Left hindlimb (tissue), 1 donor: ENCODE results near the gene PDAP1.
"Not testable (repeated sequence)": the region's sequence is repeated elsewhere in the genome, so short reads cannot be mapped to it uniquely, and the experiment has no call there.

Experiments used
- DNase-seq: peaks from one replicate; pipeline ENCODE4 v3.0.0-alpha.2; 2018

PDAP1 gene

DNA sequence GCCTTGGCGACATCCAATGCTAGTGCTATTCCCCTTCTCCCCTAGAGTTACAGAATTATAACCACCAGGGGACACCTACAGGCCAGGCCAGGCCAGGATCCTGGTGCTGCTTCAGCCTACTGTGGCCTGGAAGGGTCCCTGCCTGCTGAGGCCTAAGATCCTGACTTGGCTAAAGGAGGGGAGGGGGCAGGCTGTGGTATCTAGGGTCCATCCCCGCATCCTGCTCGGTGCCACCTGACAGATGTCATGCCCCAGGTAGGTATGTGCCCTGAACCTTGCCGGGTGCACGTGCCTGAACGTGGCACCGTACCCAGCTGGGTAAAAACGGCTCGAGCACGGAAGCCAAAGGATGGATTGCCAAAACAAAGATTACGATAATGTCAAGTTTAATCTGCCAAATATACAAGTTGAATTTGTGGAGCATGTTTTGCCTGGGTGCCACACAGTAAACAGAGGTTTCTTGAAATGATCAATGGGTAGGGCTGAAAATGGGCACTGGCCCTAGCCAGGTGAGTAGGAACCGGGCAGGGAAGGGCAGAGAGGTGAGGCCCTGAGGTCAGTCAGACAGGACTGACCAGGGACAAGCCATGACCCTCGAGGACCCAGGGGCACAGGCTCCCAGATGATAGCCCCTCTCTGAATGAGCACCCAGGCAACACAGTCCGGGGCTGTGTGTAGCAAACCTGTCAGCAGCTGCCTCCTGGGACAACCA, 12.6 kb downstream of the PDAP1 start:
- no peak for DNase-seq

GRCh38 chr7:99394188-99394502, 14.3 kb downstream of the PDAP1 start:
- DNase-seq: no peak

GRCh38 chr7:99393355-99394187, 14.8 kb downstream of the PDAP1 start:
- DNase-seq: peak; percentile 63

- DNase-seq: peak; percentile 73
These were observed 15.6 kb downstream of the PDAP1 start for GRCh38 chr7:99392659-99393354.

DNA sequence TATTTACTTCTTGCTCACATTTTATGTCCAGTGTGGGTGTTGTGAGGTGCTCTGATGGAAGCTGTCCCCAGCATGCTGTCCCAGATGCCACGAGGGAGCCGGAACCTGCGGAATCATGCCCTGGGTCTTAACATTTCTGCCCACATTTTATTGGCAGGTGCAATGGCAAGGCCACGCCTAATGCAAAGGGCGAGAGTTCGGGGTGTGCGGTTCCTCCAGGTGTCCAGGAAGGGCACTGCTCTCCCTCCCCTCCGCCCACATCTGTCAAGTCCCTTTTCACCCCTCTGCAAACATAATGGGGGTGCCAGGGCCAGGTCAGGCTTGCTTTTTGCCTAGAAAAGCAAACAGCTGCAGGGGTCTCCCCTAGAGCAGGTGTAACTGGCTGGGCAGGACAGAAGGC, 16.4 kb downstream of the PDAP1 start:
- no peak for DNase-seq

- DNase-seq: no peak
These were observed 17.3 kb downstream of the PDAP1 start for GRCh38 chr7:99390941-99391602.

GRCh38 chr7:99389772-99390171, 18.6 kb downstream of the PDAP1 start:
- no peak for DNase-seq

DNA sequence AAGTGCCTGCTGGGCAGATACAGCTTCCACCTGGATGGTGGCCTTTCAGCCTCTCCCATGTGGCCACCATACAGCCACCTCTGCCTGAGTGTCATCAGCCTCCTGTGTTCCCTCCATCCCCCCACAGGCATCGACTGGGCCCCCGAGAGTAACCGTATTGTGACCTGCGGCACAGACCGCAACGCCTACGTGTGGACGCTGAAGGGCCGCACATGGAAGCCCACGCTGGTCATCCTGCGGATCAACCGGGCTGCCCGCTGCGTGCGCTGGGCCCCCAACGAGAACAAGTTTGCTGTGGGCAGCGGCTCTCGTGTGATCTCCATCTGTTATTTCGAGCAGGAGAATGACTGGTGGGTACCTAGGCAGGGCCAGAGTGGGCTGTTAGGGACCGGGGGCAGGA, 20.5 kb downstream of the PDAP1 start:
- DNase-seq: no peak

DNA sequence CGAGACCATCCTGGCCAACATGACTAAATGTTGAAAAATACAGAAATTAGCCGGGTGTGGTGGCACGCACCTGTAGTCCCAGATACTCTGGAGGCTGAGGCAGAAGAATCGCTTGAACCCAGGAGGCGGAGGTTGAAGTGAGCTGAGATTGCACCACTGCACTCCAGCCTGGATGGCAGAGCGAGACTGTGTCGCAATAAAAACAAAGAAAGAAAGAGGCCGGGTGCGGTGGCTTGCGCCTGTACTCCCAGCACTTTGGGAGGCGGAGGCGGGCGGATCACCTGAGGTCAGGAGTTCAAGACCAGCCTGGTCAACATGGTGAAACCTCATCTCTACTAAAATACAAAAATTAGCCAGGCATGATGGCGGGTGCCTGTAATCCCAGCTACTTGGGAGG, 21.2 kb downstream of the PDAP1 start:
- DNase-seq: not testable (repeated sequence)

DNA sequence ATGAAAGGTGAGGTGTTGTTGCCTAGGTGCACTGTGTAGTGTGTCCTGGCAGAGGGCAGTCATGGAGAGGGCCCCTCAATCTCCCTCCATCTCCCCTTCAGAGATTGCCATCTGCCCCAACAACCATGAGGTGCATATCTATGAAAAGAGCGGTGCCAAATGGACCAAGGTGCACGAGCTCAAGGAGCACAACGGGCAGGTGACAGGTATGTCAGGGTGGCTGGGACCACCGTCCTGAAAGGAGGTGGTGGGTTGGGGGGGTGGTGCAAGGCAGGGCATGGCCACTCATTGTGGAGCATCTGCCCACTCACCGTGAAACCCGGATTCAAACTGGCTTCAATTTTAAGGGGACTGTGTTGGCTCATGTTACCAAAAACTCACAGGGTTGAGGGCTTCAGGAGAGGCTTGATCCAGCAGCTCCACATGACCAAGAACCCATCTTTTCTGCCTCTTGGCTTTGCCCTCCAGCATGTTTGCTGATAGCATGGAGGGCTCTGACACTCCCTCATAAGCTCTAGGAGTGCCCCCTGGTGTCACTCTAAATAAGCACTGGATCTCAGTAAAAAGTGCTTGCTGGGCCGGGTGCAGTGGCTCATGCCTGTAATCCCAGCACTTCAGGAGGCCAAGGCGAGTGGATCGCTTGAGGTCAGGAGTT, 21.7 kb downstream of the PDAP1 start:
- no peak for DNase-seq

DNA sequence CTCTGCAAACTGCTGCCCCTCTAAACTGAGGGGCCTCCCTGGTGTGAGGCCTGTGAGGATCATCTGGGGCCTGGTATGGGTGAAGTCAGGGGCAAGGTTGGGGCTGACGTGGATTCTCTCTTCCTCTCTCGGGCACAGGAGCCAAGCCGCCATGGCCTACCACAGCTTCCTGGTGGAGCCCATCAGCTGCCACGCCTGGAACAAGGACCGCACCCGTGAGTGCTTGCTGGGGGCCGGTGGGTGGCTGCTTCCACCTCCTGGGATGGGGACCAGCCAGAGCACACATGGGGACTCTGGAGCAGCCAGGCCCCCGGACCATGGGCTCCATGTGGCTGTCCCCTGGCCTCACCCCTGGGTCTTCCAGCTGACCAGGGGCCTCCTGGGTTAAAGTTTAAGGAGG, 22.8 kb downstream of the PDAP1 start:
- no peak for DNase-seq

GRCh38 chr7:99384523-99384922, 23.9 kb downstream of the PDAP1 start:
- no peak for DNase-seq

GRCh38 chr7:99383791-99384370, 24.5 kb downstream of the PDAP1 start:
- no peak for DNase-seq

- DNase-seq: no peak
These were observed 25.2 kb downstream of the PDAP1 start for GRCh38 chr7:99383203-99383602.

- no peak for DNase-seq
These were observed 26.7 kb downstream of the PDAP1 start for GRCh38 chr7:99381664-99382075.

DNA sequence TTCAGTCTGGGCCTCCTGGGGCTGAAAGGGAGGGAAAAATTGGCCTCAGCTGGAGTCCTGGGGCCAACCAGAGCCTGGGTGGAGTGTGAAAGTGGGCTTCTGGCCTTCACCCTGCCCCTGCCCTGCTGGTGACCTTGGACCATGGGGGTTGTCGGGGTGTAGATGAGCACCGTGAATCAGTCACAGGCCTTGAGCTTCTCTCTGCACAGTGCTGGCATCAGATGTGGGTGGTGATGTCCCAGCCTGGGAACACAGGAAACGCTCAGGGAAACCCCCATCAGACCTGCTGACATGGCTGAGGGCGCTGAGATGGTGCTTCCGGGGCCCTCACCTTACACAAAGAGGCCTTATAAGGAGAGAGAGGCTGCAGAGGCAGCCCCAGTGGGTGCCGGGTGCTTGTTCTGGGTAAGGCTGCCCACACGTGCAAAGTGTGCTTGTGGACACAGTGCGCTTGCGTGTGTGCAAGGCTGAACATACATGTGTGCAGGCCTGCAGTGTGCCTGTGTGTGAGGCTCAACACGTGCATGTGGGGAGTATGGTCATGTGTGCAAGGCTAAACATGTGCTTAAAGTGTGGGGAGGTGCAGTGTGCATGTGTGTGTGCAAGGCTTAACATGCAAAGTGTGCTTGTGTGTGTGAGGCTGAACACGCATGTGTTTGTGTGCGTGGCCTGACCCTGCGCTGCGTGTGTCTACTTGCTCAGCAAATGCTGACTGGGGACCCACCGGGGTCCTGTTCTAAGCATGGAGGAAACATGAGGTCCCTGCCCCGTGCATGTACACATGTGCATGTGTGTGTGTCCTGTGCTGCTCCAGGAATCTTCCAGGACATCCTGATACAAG, 27.4 kb downstream of the PDAP1 start:
- DNase-seq: no peak

GRCh38 chr7:99380032-99380822, 28.2 kb downstream of the PDAP1 start:
- DNase-seq: no peak

- DNase-seq: not testable (repeated sequence)
These were observed 28.7 kb downstream of the PDAP1 start for GRCh38 chr7:99379693-99380031.

DNA sequence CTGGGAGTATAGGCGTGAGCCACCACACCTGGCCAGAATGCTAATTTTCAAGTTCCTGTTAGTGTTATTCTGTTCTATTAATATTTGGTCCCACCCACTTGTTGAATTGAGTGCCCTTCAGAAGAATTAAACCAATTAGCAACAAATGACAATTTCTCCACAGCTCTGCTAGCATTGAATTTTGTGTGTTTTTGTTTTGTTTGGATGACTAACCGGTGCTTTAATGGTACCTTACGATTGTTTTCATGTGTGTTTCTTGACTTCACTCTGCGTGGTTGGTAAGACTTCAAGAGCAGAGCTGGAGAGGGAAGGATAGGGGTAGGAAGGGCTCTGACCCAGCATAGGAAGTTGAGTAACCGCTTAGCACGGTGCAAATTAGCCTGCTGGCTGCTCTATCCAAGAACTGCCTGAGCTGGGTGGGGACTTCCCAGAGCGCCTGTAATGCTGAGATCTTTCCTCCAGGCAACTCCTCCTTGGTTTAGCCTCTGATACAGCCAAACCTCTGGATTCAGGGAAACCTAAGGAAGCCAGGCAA, 29.3 kb downstream of the PDAP1 start:
- DNase-seq: peak; percentile 80

DNA sequence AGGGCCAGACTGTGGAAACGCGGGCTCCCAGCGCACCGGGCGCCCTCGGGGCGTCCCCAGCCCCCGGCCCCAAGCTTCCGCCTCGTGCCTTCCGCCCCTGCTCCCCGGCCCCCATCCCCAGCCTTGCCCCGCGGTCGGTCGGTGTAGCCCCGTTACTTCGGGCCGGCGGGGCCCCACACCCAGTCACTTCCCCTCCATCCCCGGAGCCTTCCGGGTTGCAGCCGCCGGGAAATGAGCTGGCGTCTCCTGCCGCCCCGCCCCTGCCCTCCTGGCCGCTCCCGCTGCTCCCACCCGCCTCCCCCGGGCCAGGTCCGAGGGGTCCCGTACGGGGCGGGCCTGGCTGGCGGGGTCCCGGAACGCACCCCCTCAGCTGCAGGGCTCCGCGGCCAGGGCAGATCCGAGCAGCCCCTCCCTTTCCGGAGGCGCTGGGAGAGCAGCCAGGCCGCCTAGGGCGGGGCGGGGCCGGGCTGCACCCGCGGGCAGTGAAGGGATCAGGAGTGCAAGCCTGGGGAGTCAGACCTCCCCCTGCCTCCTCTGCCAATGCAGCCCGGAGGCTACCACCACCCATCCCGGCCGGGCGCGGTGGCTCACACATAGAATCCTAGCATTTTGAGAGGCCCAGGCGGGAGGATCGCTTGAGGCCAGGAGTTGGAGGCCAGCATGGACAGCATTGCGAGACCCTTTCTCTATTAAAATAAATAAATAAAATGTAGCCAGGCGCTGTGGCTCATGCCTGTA, 33.2 kb downstream of the PDAP1 start:
- DNase-seq: peak; percentile 86
